Dermis blood vessel endothelial cell (primary cell): ENCODE measurements around the gene SLC25A13. TPM values are rescaled to one million over a fixed set of nuclear protein-coding genes. Genes with fewer than 3 reads are reported as not detected.
"Not testable (repeated sequence)": the region's sequence is repeated elsewhere in the genome, so short reads cannot be mapped to it uniquely, and the experiment has no call there.

ENCODE experiments used
- DNase-seq: peaks from one replicate; pipeline ENCODE4 v3.0.0; 2010
- total RNA-seq: library from RNA; depleted of rRNA; stranded (reverse); fragments of >200 nt; gene quantifications from 2 replicates; pipeline ENCODE4 v1.2.3, GENCODE V29; 2014

The SLC25A13 gene, protein sequence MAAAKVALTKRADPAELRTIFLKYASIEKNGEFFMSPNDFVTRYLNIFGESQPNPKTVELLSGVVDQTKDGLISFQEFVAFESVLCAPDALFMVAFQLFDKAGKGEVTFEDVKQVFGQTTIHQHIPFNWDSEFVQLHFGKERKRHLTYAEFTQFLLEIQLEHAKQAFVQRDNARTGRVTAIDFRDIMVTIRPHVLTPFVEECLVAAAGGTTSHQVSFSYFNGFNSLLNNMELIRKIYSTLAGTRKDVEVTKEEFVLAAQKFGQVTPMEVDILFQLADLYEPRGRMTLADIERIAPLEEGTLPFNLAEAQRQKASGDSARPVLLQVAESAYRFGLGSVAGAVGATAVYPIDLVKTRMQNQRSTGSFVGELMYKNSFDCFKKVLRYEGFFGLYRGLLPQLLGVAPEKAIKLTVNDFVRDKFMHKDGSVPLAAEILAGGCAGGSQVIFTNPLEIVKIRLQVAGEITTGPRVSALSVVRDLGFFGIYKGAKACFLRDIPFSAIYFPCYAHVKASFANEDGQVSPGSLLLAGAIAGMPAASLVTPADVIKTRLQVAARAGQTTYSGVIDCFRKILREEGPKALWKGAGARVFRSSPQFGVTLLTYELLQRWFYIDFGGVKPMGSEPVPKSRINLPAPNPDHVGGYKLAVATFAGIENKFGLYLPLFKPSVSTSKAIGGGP
- 34.9 and 36.9 TPM in 2 replicates for total RNA-seq

GRCh38 chr7:96321658-96322372, at the start of gene SLC25A13:
Gene SLC25A13 (minus strand): TSS chr7:96322098. CDS start chr7:96321956, 142 bp downstream.
- DNase-seq = peak; percentile 94

- DNase-seq = not testable (repeated sequence)
Observed at GRCh38 chr7:96365916-96366315, 44.0 kb upstream of the SLC25A13 start.

DNA sequence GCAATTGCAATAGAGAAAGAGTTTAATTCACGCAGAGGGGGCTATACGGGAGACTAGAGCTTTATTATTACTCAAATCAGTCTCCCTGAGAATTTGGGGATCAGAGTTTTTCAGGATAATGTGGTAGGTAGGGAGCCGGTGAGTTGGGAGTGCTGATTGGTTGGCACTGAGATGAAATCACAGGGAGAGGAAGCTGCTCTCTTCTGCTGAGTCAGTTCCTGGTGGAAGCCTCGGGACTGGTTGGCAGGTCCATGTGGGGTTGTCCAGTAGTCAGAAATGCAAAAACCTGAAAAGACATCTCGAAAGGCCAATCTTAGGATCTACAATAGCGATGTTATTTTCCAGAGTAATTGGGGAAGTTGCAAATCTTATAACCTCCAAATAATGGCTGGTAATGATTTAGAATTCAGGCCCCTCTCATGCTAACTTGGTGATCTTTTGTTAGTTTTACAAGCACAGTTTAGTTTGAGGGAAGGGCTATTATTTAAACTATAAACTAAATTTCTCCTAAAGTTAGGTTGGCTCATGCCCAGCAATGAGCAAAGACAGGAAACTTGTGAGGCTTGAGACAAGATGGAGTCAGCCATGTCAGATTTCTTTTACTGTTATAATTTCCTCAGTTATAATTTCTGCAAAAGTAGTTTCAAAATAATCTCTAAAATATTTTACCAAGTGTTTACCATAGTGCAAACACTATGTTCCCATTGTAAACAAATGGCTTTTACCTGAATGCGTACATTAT, 39.4 kb upstream of the SLC25A13 start:
- no peak for DNase-seq

DNA sequence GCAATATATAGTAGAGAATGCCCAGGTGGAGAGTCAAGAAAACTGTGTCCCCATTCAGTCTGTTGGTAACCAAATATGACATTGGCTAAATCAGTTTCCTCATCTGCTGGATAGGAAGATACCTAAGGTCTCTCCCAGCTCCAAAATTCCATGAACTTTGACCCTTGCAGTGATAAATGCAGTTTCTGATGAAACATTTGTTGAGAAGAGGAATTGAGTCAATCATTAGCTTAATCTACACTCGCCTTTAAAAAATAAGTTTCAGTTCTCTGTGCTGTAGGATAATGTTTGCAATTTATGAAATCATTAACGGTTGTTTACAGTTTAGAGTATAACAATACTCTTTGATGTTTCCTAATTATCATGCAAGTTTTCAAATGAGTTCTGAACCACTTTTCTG, 38.0 kb upstream of the SLC25A13 start:
- DNase-seq = no peak

DNA sequence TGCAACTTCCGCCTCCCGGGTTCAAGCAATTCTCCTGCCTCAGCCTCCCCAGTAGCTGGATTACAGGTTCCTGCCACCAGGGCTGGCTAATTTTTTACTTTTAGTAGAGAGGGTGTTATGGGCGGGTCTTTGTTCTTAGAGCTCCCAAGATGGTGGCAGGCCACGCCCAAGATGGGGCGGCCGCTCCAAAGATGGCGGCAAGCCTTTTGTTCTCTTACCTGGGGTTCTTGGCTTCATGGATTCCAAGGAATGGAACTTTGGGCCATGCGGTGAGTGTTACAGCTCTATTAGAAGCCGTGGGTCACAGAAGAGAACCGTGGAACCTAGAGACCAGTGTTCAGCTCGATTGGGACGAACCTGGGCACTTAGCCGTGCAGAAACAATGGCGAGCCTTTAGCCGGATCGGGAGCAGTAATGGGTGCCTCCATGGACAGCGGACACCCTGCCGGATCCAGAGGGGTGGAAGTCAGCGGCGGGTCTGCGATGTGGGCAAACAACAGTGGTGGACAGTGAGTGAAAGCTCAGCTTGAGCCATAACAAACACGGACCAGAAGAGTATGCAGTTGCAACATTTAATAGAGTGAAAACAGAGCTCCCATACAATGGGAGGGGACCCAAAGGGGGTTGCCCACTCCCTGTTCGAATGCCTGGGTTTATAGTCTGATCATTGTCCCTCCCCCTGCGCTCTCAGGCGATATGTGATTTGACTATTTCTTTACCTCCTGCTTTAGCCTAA, 36.5 kb upstream of the SLC25A13 start:
- DNase-seq = not testable (repeated sequence)

GRCh38 chr7:96355990-96356506, 34.1 kb upstream of the SLC25A13 start:
- no peak for DNase-seq

GRCh38 chr7:96354881-96355280, 33.0 kb upstream of the SLC25A13 start:
- no peak for DNase-seq

- DNase-seq = no peak
Observed at GRCh38 chr7:96349572-96349971, 27.7 kb upstream of the SLC25A13 start.

DNA sequence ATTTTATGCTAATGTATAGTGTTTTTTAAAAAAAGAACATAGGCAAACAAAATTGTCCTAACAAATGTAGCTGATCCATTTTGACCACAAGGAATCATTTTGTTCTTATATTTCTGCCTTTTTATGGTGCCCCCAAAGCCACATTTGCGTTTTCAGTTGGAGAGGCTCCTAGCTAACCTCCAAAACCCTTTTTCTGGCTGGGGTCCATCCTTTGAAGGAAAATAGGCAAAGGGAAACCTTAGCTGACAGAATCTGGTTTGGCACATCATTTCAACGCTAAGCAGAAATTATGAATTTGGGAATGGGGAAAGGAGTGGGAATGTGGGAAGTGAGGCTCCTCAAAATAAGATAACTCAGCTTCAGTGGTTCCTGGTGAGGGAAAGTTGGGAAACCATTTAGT, 25.6 kb upstream of the SLC25A13 start:
- DNase-seq = no peak

DNA sequence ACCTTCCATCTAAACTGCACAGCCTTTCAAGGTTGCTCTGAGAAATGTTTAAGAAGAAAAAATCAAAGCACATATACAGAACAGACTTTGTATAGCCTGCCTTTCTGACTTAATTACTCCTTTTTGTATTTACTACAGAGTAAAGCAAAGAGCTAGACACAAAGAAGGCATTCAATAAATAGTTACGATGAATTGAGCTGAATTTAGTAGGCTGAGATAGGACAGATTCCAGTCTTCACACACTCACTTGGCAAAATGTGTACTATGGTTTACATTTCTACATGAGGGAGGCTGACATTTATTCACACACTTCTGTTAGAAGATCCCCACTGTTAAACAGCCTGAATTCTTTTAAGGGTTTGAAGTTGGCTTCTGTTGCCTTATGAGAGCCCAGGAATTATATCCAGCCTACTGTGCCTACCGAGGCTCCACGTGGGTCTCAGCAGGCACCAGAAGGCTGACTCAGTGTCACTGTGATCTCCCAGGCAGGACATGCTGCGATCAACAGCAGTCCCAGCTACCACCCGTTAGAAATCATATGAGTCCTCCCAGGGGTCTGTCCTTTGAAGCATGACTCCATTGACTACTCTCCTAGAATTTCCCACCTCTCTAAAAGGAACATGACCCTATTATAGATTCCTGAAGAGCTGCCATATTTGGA, 24.5 kb upstream of the SLC25A13 start:
- no peak for DNase-seq

GRCh38 chr7:96344236-96344635, 22.3 kb upstream of the SLC25A13 start:
- no peak for DNase-seq

GRCh38 chr7:96342049-96342448, 20.2 kb upstream of the SLC25A13 start:
- DNase-seq = no peak

DNA sequence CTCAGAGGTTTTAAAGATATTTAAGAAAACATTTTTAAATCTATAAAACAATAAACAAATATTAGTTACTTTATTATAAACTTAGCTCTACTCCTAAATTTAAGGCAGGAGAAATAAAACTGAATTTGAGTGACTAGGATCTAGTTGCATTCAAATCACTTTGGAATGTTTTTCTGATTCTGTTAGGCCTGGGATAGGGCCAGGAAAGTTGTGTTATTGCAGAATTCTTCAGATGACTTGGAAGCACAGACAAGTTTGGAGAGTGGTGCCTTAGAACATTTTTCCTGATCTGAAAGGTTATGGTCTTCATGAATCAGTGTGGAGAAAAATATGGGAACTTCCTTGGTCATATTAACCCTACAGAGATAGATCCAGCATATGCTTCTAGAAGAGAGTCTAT, 15.6 kb upstream of the SLC25A13 start:
- no peak for DNase-seq

DNA sequence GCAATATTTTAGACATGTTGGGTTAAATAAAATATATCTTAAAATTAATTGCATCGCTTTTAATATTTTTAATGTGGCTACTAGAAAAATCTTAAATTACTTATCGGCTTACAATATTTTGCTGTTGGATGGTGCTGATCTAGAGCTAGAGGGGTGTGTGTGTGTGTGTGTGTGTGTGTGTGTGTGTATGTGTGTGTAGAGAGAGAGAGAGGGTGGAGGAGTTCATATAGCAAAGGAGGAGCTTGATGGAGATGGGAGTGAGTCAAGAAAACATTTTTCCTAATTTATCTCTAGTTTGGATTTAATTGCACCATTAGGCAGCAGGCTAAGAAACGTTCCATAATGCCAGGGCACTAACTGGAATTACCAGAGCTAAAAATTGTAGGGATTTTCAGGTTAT, 10.4 kb upstream of the SLC25A13 start:
- no peak for DNase-seq

DNA sequence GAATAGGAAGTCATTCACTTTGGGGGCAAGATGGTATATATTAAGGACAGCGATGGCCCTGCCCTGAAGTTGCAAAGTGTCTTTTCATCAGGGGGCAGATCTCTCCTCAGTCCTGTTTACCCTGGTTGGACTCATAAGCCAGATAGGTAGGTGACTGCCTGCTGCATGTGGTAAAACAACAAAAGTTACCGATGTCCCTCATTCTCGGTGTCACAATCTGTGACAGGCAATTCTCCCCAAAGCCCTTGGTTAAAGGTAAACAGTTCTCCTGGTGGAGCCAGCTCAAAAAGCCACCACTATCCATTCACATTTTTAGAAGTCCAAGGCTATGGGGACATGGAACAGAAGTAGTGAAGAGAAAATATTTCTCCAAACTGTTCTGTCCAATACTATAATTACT, 9.9 kb upstream of the SLC25A13 start:
- no peak for DNase-seq

DNA sequence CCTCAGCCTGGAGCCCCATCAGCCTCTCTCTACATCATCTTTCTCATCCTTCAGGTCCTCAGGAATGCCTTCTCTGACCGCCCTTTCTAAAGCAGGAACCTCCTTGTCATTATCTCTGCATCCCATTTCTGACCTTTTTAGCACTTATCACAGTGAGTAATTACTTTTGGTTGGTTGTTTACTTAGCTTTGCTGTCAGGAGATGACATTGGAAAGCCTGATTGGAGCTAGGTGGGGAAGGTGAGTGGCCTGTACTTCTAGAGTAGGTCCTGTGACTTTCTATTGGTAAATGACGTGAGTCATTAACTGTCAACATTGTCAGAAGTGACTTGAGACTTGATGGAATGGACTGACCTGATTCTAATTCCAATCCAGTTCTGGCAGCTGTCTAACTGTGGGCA, 9.3 kb upstream of the SLC25A13 start:
- no peak for DNase-seq

DNA sequence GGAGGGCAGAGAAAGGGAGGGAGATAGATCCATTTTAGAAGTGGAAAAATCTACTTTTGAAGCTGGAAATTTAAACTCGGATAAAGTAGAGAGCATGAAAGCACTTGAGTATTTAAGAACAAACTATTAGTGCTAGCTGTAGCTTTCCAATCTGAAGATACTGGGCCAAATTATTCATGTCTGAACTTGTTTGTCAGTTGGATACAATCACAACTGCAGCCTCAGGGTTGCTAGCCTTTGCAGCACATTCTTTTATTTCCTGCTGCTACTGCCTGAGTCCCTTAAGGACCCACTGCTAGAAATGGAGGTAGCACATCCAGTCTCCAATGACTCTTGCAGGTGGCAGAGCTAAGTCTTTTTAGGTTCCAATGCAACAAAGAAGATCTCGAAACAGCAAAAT, 8.3 kb upstream of the SLC25A13 start:
- peak; percentile 30 for DNase-seq

GRCh38 chr7:96329241-96329640, 7.3 kb upstream of the SLC25A13 start:
- DNase-seq = no peak

DNA sequence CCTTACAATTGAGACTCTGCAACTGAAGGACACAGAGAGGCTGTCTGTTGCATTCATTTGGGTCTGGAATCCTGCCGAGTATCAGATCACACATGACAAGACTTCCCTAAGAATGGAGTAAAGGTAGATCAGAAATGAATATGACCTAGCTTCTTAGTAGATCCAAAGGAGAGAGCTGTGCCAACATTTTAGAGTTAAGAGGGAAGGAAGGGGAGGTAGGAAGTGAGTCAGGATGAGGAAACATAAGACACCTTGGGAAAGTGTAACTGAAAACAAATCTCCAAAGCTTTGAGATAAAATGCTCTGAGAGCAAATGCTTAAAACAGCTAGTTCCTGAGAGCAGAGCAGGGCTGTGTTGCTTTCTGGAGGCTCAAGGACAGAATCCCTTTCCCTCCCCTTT, 6.1 kb upstream of the SLC25A13 start:
- peak; percentile 47 for DNase-seq

GRCh38 chr7:96327429-96327828, 5.5 kb upstream of the SLC25A13 start:
- DNase-seq = peak; percentile 23

DNA sequence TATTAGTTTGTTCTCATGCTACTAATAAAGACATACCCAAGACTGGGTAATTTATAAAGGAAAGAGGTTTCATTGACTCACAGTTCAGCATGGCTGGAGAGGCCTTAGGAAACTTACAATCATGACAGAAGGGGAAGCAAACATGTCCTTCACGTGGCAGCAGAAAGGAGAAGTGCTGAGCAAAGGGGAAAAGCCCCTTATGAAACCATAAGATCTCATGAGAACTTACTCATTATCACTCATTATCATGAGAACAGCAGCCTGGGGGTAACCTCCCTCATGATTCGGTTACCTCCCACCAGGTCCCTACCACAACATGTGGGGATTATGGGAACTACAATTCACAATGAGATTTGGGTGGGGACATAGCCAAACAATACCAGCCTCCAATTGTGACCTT, 4.9 kb upstream of the SLC25A13 start:
- DNase-seq = not testable (repeated sequence)
